ENCODE results near the gene MARCHF5. TPM values are rescaled to one million over a fixed set of nuclear protein-coding genes. Genes with fewer than 3 reads are reported as not detected.

MARCHF5 gene
- total and polyA plus RNA-seq, 9 donors: 15.4 to 44.1 (median 36.0) TPM

- no peaks in the 10 kb centered on the region for H3K36me3 ChIP-seq
- H3K27me3 ChIP-seq: no peaks in the 10 kb centered on the region
- H3K4me1 ChIP-seq (ENCODE audit: insufficient read depth): no peaks in the 10 kb centered on the region
- TF ChIP-seq POLR2A (IDR thresholded peaks at IDR 0.05) (no peak), EP300 (IDR thresholded peaks at IDR 0.05) (no peak), CTCF (IDR thresholded peaks at IDR 0.05) (no peak)
- no peak overlapping the region for H3K4me3 ChIP-seq
- H3K9me3 ChIP-seq: no peaks in the 10 kb centered on the region
- no peak overlapping the region for H3K27ac ChIP-seq
- intact Hi-C loops (cut with DNase I): no loop called here
- 86 to 96% (median 96%) methylated on average over 4 of the region's 4 CpGs for WGBS, 3 donors
- DNase-seq: no peak
These were observed 59.4 kb downstream of the MARCHF5 start for GRCh38 chr10:92350411-92350810.

DNA sequence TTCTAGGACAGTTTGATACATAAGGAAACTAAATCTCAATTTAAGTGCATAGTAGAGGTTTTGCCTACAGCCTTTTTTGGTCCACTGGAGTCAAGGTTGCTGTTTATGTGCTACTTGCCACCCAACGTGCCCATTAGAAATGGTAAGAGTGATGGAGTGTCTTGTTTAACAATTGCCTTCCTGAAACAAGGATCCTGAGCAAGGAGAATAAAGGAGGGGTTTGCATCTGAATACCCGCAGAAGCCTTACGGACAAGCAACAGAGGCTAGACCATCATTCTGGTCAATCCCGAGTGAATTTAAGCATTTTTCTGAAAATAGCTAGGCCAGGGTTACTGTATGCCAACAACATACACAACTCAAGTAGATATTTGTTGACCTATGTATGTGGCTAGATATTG is 63.6 kb downstream of the MARCHF5 start:
- H3K4me1 ChIP-seq (ENCODE audit: insufficient read depth): no peaks in the 10 kb centered on the region
- no peaks in the 10 kb centered on the region for H3K27me3 ChIP-seq
- no peak for TF ChIP-seq EP300 (IDR thresholded peaks at IDR 0.05)
- TF ChIP-seq CTCF (IDR thresholded peaks at IDR 0.05): no peak
- TF ChIP-seq POLR2A (IDR thresholded peaks at IDR 0.05): no peak
- 60 to 65% (median 63%) methylated on average over 4 of the region's 4 CpGs for WGBS, 3 donors
- no peak overlapping the region for H3K4me3 ChIP-seq
- H3K36me3 ChIP-seq: no peaks in the 10 kb centered on the region
- no peaks in the 10 kb centered on the region for H3K9me3 ChIP-seq
- intact Hi-C loops (cut with DNase I): no loop called here
- no peak for DNase-seq
- no peak overlapping the region for H3K27ac ChIP-seq

DNA sequence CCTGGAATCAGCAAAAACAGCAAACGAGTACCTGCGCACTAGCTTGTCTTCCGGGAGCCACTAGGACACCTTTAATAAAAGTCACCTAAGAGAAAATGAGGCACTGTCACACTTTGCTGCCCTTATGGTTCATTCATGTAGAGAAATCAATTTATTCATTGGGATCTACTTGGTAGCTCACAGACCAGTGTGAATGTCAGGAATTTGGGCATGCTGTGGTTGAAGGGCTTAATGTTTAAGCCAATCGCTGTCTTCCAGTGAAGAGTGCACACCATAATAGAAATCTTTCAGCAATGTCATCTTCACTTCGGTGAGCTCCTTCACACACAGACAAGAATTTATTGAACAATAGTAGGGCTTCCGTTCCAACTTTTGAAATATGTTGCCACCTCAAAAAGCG is 65.1 kb downstream of the MARCHF5 start:
- TF ChIP-seq CTCF (IDR thresholded peaks at IDR 0.05) (no peak), POLR2A (IDR thresholded peaks at IDR 0.05) (no peak), EP300 (IDR thresholded peaks at IDR 0.05) (no peak)
- H3K4me3 ChIP-seq: no peak overlapping the region
- no peaks in the 10 kb centered on the region for H3K27me3 ChIP-seq
- H3K4me1 ChIP-seq (ENCODE audit: insufficient read depth): no peaks in the 10 kb centered on the region
- WGBS, 3 donors: 88 to 93% (median 92%) methylated on average over 7 of the region's 7 CpGs
- H3K27ac ChIP-seq: no peak overlapping the region
- intact Hi-C loops (cut with DNase I): no loop called here
- H3K36me3 ChIP-seq: no peaks in the 10 kb centered on the region
- no peak for DNase-seq
- H3K9me3 ChIP-seq: no peaks in the 10 kb centered on the region

GRCh38 chr10:92363498-92363897 is 72.5 kb downstream of the MARCHF5 start:
- Histone ChIP-seq H3K4me1 (ENCODE audit: insufficient read depth) (no peaks in the 10 kb centered on the region), H3K27me3 (no peaks in the 10 kb centered on the region), H3K36me3 (no peaks in the 10 kb centered on the region), H3K9me3 (no peaks in the 10 kb centered on the region), H3K27ac (no peak overlapping the region), H3K4me3 (no peak overlapping the region)
- intact Hi-C loops (cut with DNase I): no loop called here
- no peak for DNase-seq
- TF ChIP-seq POLR2A (IDR thresholded peaks at IDR 0.05): no peak
- 94 to 96% (median 94%) methylated on average over 4 of the region's 4 CpGs for WGBS, 3 donors

DNA sequence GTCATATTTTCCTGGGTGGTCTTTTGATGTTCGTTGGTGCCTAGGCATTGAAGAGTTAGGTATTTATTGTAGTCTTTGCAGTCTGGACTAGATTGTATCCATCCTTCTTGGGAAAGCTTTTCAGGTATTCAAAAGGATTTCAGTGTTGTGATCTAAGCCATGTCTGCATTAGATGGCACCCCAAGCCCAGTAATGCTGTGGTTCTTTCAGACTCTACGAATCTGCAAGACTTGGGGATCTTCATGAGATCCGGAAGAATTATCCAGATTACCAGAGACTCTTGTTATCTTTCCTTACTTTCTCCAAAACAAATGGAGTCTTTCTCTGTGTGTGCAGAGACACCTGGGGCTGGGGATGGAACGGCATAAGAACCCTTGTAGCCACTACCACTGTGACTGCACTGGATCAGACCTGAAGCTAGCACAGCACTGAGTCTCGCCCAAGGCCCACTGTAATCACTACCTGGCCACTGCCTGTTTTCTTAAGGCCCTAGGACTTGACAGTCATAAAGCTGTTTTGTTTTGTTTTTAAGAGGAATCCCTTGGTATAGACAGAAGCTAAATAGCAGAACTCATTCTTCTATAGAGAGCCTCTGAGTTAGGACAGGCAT is 75.5 kb downstream of the MARCHF5 start:
- DNase-seq: no peak
- no peak for TF ChIP-seq EP300 (IDR thresholded peaks at IDR 0.05)
- TF ChIP-seq POLR2A (IDR thresholded peaks at IDR 0.05): no peak
- TF ChIP-seq CTCF (IDR thresholded peaks at IDR 0.05): no peak
- intact Hi-C loops (cut with DNase I): no loop called here
- no peak overlapping the region for H3K4me3 ChIP-seq
- WGBS, 3 donors: 66 to 73% (median 68%) methylated on average over 5 of the region's 5 CpGs
- no peaks in the 10 kb centered on the region for H3K36me3 ChIP-seq
- no peaks in the 10 kb centered on the region for H3K9me3 ChIP-seq
- no peaks in the 10 kb centered on the region for H3K4me1 ChIP-seq (ENCODE audit: insufficient read depth)
- no peaks in the 10 kb centered on the region for H3K27me3 ChIP-seq
- H3K27ac ChIP-seq: no peak overlapping the region

All from ovary (tissue), 9 donors.